Ecto neural progenitor cell (in vitro differentiated cells): Measurements from ENCODE around the gene CUBN.

Experiments
- DNase-seq: peaks from one replicate; pipeline ENCODE4 v3.0.0-alpha.2; 2018; ENCODE audit warnings: low spot score

Gene CUBN

GRCh38 chr10:17106991-17107390, 22.6 kb downstream of the CUBN start:
- no peak for DNase-seq

DNA sequence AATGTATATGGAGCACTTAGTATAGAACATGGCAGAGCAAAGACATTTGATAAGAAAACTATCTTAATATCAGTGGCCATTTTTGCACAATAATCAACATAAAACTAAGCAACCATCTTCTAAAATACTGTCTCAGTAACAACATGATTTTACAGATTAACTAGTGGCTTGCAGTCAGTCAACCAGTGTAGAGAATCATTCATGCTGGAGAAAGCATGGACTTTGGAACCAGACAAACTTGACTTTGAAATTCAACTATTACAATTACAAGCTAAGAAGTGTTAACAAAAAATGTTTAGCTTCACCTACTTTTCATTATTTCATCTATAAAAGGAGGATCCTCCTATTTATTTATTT, 27.7 kb downstream of the CUBN start:
- no peak for DNase-seq

GRCh38 chr10:17101257-17101909, 28.2 kb downstream of the CUBN start:
- no peak for DNase-seq

- no peak for DNase-seq
Measured at GRCh38 chr10:17100586-17100985, 29.0 kb downstream of the CUBN start.

DNA sequence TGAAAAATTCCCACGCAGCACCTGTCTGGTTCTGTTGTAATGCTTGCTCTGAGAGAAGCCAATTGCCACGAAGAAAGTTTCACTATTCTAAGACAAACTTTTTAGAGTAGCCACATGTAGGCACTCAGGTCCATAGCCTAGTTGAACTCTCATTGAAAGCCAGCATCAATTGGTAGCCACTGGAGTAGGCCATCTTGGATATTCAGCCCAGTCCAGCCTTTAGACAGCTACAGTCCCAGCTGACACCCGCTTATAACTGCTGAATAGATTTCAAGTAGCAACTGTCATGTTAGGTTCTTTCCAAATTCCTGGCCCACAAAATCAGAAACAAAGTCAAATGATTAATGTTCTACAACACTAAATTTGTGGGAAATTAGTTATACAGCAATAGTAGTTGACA, 31.6 kb downstream of the CUBN start:
- no peak for DNase-seq

DNA sequence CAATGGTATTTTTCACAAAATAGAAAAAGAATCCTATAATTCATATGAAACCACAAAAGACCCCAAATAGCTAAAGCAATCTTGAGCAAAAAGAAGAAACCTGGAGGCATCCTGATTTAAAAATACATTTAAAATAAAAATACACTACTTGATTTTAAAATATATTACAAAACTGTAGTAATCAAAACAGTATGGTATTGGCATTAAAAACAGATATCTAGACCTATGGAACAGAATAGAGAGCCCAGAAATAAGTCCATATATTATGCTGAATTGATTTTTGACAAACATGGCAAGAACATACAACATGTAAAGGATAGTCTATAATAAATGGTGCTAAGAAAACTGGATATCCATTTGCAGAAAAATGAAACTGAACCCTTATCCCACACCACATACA, 34.8 kb downstream of the CUBN start:
- DNase-seq = no peak

DNA sequence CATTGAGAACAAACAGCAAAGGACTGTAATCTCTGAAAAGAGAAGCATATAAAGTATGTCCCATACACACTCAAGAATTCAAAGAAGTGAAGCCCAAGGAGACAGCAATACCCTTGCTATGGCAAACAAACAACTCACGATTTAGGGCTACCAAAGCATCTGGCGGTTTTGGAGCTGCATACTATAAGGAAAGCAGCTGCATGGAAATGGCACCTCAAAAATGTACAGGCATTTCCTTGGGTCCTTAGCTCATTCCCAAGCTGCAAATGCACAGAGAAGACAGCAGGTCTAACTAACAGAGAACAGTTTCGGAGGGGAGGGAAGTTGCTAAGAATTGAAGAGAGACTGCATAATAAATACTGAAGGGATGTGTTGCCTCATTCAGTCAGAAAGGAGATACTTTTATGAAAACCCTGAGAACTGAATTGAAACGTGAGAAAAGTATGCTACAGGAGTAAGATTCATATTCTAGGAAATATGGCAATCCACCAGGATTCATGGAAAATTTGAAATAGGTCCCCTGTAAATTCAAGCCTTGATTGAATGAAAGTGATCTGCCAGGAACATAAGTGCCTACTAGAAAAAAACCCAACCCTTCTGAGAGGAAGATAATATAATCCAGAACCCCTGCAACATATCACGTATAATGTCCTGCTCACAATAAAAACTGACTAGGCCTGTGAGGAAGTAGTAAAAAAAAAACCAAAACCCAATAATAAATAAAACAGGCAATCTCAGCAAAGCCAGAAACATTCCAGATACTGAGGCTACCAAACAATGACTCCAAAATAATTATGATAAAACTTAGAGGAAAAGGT, 36.4 kb downstream of the CUBN start:
- DNase-seq = no peak

- DNase-seq = no peak
Measured at GRCh38 chr10:17092216-17092944, 37.2 kb downstream of the CUBN start.

DNA sequence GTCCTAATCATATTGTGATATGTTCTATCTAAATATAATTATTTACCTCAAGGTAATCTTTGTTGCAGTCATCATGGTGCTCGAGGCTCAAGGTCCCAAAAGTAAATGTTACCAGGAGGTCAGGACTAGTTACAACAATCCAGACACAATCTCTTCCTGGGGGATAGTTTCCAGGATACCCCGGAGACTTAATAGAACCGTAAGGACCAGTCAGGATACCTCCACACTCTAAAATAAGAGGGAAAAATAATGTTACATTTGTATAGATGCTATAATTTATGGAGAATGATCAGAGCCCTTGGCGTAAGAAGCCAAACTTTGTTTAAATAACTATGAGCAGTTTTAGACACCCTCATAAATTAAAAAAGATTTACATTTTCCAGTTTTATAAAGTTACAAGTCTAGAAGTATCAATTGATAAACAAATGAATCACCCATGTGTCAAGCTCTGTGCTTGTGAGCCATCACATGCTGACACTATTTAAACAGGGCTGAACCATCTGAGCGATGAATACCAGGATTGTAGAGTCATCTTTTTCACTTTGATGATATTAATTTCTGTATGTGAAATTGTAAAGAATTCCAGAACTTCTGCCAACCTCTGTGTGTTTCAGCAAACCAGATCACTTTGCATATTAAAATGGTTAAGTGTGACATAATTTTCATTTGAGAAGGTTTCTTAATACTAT, 41.3 kb downstream of the CUBN start:
- no peak for DNase-seq

DNA sequence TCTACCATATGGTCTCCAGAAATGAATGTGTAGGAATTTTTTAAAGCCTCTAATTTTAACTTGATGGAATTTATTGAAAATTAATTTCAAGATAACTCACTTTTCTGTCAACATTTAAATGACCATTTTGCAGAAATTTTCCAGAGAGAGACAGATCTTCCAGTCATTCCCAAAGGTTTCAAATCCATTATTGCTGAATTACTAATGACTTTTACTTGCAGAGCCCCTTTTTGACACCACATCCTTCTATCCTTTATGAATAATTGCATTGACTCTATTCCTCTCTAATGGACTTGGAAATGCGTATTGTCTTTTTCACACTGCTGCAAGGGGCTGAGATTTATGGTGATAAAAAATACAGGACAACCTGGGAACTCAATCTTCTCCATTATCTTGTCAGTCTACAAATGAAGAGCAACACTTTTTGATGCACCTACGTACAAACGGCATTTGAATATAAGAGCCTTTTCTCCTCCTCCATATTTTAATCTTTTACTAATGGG, 42.7 kb downstream of the CUBN start:
- DNase-seq = no peak

GRCh38 chr10:17085011-17085725, 44.4 kb downstream of the CUBN start:
- DNase-seq = no peak

DNA sequence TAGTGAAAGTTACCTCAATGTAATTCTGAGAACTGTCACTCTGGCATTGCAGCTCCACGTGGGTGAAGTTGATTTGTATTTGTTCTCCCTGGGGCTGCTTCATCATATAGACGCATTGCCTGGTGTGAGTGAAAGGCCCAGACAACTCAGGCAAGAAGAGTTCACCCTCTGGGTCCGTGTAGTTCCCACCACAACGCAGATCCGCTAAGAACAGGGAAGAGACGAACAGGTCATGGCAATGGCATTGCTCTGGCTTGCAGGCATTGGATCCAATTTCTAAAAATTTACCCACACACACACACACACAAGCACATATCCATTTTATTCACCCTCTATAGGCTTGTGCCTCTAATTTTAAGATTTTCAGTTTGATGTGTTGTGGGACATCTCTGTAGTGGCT, 45.4 kb downstream of the CUBN start:
- no peak for DNase-seq

GRCh38 chr10:17081431-17081830, 48.2 kb downstream of the CUBN start:
- no peak for DNase-seq

- no peak for DNase-seq
Measured at GRCh38 chr10:17077890-17078289, 51.7 kb downstream of the CUBN start.

DNA sequence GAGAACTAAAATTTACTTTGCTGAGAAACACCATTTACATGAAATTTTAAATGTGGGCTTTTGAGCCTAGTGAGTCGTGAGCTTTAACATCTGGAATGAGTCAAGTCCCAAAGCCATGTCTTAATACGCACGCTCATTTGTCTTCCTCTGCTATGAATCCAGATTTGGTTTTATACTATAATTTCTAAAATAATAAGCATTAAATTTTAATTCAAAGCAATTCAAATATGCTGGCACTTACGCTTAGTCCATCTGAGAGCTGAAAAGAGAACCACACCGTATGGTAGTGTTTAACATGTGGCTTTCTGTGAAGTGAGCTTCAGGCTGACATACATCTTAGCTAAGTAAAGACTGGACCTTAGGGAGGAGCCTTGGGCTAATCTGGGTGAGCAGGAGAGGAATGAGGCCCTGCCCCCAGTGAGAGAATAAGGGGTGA, 52.2 kb downstream of the CUBN start:
- DNase-seq = no peak

GRCh38 chr10:17076626-17077345, 52.8 kb downstream of the CUBN start:
- DNase-seq = no peak

GRCh38 chr10:17075533-17076359, 53.9 kb downstream of the CUBN start:
- DNase-seq = no peak

DNA sequence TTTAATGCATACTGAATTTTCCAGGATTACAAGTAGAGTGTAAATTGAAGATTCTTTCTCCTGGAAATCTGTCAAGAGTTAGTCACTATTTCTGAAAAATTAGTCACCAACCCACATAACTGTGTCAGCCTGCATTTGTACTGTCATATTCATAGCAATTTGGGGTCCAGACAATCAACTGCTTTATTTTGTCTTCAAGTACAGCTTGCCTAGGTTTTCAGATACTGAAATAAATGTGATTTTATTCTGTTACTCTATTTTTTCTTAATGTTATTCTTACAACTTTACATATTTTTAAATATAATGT, 55.1 kb downstream of the CUBN start:
- no peak for DNase-seq

GRCh38 chr10:17073725-17074540, 55.7 kb downstream of the CUBN start:
- DNase-seq = no peak
